Measurements from ENCODE around the gene GAL3ST2.

- TF ChIP-seq CTCF (IDR thresholded peaks at IDR 0.05) (no peak), EP300 (IDR thresholded peaks at IDR 0.05) (no peak), POLR2A (IDR thresholded peaks at IDR 0.05) (no peak)
These were observed 21.5 kb upstream of the GAL3ST2 start for GRCh38 chr2:241755166-241755565.

Data from gastroesophageal sphincter (tissue), 3 donors.